HG02884 (cell line): ENCODE data around the gene CMTM1.
"Not testable (repeated sequence)": the region's sequence is repeated elsewhere in the genome, so short reads cannot be mapped to it uniquely, and the experiment has no call there.

Source experiments
- ATAC-seq: cut with Tn5 transposase; IDR thresholded peaks from one replicate; pipeline ENCODE4 v1.9.1; 2021; ENCODE audit warnings: mild to moderate bottlenecking, moderate library complexity; ENCODE audit not compliant: unreplicated experiment

Gene CMTM1

DNA sequence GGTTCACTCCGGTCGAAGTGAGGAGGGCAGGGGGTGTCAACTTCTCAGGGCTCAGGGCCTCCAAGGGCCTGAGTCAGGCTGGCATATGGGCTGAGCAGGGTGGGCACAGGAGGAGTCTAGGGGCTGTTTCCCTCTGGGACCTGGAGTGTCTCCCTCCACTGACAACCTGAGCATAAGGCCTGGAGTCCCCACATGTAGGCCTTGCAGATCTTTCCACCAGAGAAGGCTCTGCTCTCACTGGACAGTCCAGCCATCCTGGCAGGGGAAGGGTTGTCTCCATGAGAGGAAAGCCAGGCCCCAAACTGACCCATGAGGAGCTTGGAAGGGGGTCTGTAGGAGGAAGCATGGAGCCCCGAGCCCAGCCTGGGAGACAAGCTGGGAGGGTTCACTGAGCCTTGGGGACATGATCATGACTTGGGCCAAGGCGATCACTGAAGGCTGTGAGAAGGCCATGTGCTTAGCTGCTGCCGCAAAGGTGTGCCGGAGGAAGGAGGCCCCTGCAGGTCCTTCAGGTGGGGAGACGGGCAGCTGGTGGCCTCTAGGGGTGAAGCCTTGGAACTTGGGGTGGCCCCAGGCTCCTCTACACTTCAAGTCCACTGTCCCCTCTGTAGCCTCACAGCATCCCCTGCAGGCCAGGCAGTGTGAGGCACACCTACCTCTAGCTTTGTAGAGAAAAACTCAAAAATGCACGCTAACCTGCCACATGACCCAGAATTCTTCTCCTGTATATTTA lies 22.9 kb downstream of the CMTM1 start:
- ATAC-seq, result peak; percentile 83

DNA sequence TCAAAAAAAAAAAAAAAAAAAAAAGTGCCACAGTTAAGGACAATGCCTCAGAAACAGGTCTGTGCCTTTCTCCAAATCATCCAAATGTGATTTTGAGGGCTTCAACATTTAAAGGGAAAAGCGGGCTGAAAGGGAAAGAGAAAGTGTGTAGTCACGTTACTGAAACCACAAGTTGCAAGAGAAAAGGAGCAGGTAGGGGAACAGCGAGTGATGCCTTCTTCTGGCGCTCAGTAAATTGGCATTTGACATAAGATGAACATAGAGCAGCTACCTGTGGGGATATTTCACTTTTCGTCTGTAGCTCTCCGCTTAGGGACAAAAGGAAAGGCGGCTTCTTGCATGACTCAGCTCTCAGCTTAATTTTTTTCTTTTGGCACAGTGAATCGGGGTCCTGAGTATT lies 24.1 kb downstream of the CMTM1 start:
- ATAC-seq, result no peak

DNA sequence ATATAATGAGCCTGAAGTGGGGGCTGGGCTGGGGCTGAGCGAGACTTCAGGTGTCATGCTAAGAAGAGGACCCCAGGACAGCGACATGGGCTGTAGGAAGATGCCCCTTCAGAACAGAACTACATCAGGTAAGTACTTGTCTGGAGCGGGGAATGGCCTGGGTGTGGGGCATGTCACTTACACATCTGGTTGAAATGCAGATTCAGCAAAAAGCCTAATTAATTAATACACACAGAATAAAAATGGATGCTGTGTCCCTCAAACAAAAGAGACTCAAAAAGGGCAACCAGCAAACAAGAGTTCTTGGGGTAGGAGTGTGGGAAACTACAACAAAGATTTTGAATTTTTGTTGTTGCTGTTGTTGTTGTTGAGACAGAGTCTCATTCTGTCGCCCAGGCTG lies 24.8 kb downstream of the CMTM1 start:
- ATAC-seq, result no peak

DNA sequence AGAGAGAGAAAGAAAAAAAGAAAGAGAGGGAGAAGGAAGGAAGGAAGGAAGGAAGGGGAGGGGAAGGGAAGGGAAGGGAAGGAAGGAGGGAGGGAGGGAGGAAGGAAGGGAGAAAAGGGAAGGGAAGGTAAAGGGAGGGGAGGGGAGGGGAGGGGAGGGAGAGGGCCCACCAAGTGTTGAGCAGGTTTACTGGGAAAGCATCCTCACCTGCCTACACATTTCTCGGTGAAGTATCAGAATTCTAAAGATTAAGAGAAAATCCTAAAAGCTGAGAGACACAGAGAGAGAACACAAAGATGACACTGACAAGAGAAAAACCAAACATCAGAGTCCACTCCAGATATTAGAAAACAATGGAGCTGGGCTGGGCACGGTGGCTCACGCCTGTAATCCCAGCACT lies 26.0 kb downstream of the CMTM1 start:
- no peak for ATAC-seq

DNA sequence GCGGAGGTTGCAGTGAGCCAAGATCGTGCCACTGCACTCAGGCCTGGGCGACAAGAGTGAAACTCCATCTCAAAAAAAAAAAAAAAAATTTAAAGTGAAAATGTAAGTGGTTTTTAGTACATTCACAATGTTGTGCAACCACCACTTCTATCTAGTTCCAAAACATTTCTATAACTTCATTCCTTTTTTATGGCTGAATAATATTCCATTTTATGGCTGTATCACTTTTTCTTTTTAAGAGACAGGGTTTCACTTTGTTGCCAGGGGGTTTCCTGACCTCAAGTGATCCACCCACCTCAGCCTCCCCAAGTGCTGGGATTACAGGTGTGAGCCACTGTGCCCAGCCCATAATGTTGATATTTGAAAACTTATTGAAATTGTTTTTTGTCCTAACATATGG lies 26.6 kb downstream of the CMTM1 start:
- ATAC-seq, result no peak

DNA sequence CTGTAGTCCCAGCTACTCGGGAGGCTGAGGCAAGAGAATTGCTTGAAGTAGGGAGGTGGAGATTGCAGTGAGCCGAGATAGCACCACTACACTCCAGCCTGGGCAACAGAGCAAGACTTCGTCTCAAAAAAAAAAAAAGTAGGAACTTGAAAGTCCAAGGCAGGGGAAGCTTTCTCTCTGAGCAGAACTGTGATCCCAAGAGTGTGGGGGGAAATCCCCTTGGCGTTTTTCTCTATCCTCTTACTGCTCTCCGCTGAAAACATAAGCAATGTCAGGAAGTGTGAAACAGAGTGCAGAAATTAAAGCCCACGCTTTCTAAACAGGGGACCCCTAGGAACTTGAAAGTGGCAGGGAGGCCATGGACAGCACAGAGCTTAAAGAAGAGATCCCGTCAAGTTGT lies 28.5 kb downstream of the CMTM1 start:
- ATAC-seq, result no peak

DNA sequence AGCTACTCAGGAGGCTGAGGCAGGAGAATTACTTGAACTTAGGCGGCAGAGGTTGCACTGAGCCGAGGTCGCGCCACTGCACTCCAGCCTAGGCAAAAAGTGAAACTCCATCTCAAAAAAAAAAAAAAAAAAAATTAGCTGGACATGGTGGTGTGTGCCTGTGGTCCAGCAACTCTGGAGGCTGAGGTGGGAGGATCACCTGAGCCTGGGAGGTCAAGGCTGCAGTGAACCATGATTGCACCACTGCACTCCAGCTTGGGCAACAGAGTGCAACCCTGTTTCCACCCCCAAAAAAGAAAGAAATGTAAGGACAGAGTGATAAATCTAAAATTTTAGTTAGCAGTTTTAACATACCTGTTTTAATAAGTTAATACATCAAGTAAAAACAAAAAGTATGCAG lies 30.3 kb downstream of the CMTM1 start:
- not testable (repeated sequence) for ATAC-seq

DNA sequence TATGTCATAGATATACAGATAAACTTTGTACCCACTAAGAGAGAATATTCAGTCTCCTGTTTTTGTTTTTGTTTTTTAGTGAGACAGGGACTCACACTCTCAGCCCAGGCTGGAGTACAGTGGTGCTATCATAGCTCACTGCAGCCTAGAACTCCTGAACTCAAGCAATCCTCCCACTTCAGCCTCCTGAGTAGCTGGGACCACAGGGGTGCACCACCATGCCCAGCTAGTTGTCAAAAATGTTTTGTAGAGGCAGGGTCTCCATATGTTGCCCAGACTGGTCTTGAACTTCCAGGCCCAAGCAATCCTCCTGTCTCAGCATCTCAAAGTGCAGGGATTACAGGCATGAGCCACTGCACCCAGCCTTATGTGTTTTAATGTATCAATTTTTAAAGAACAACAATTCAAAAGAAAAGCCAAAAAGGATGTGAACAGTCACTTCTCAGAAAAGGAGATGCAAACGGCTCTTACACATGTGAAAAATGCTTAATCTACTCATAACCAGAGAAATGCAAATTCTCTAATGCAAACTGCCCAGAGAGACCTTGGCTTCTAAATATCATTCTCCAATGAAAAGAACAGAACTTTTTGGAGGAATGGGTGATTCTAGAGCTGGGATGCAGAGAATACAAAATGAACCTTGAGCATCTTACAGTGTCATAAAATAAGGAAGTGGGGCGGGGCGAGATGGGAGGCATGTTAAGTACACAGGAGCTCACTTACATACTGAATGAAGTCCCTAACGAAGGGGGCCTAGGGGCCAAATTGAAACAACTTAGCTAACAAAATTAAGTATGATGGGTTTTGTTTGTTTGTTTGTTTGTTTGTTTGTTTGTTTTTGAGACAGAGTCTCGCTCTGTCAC lies 31.0 kb downstream of the CMTM1 start:
- peak; percentile 49 for ATAC-seq

DNA sequence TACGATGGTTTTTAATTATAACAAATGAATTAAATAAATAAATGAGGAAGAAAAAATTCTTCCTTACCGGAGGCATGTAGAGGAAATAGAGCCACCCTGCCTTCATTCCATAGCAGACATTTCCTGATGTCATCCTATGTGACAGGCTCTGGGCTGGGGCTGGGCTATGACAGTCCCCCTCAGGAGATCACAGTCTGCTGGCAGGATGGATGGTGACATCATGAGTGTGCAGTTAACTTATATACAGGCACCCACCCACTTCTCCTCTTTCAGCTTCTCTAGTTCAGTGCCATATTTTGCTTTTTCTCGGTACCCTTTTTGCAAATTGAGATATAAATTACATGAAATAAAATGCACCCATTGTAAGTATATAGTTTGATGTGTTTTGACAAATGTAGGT lies 31.9 kb downstream of the CMTM1 start:
- ATAC-seq, result no peak

DNA sequence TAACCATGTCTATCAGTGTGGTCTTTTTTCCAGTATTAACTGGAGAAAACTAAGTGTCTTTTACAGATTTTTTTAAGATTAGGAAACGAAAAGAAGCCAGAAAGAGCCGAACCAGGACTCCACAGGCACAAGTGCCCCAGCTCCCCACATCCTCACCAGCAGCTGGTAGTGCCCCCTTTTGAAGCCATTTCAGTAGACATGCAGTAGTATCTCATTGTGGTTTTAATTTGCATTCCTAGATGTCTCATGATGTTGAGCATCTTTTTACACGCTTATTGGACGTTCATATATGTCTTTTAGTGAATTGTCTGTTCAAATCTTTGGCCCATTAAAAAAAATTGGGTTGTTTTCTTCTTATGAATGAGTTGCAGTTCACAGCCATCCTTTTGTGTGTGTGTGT lies 33.5 kb downstream of the CMTM1 start:
- no peak for ATAC-seq

DNA sequence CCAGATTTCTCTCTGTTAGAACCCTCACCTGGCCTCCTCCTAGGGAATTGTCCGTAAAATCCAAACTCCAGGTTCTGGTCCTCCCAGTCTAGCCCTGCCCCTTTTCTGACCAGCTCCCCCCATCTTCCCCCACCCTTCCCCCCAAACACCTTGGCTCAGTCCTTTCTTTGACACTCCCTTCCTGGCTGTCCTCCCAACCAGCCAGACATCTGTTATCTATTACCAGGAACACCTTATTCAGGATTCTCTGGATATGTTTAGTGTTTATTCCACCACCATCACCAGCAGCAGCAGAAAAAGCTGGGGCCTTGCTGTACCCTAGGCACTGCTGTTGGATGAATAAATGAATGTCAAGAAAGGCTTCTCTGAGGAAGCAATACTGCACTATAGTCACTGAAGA lies 34.2 kb downstream of the CMTM1 start:
- no peak for ATAC-seq

DNA sequence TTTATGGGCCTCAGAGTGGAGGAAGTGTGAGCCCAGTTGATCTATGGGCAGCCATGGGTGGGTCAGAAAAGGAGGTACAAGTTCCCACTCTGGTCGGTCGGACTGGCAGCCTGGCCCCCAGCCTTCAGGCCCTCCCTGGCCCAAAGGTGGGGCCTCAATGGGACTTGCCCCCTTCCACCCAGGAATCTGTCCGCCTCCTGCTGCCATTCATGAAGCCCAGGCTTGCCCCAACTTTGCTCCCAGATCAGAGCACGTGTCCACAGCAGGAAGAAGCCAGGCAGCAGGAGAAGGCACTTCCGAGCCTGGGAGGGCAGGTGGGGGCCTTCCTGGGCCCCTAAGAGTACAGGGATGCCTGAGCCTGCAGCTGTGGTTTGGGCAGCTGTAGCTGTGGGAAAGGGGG lies 35.2 kb downstream of the CMTM1 start:
- ATAC-seq, result no peak

DNA sequence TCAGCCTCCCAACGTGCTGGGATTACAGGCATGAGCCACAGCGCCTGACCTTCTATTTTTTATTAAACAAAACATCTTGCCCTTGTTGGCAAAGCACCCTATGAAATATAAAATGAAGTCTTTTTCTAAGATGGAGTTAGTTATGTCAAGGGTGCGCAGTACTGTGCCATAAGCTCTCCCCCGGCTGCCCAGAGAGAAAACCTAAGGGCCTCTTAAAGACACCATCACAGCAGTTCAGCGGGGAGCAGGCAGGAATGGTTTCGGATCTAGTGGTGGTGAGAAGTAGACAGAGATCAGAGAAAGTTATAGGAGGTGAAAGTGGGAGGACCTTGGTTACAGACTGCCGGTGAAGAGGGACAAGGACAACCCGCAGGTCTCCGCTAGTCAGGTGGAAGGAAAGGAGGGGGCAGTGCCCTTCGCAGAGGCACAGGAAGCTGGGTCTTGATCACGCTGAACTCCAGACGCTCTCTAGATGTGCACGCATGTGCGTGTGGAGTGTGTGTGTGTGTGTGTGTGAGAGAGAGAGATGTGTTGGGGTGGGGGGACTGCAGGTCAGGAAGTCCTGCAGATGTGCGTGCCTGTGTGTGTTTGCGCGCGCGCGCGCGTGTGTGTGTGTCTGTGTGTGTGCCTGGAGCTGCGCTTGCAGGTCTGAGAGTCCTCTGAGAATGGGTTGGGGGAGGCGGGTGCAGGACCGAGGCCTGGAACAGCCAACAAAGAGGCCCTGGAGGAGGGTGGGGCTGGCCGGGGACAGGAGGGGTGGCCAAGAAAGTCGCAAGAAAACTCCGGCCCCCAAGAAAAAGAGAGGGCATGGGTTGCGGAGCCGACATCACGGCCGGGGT lies 37.5 kb downstream of the CMTM1 start:
- peak; percentile 20 for ATAC-seq

DNA sequence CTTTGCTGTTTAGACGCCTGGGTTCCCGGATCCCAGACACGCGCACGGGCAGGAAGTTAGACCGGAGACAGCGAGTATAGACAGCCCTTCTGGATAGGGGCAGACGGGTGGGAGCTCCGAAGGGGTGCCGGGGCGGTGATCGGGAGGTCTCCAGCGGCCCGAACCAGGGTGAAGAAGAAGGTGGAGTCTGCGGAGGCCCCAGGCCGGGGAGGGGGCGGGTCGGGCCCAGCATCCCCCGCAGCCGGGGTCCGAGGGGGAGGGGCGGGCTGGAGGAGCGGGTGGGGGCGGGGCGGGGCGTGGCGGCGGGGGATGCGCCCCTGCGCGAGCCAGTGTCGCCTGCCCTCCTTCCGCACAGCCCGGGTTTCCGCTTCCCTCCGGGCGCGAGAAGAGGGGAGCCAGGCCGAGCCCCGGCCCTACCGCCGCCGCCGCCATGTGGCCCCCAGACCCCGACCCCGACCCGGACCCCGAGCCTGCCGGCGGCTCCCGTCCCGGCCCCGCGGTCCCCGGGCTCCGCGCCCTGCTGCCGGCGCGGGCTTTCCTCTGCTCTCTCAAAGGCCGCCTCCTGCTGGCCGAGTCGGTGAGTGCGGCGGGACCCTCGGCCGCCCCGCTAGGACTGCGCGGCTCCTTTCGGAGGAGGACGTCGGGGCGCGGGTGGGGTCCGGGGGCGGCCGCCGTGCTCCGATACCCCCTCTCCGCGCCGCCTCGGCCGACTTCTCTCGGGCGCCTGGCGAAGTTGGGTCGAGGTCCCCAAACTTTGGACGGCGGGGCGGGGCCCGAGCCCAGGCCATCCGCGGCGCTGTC lies 38.3 kb downstream of the CMTM1 start, which contains the start of gene CMTM3:
Gene CMTM3, plus strand, starts transcription at position 329 of the 801 bp plus-strand sequence. Its CDS starts 102 bp downstream, at position 431.
- ATAC-seq, result peak; percentile 46

DNA sequence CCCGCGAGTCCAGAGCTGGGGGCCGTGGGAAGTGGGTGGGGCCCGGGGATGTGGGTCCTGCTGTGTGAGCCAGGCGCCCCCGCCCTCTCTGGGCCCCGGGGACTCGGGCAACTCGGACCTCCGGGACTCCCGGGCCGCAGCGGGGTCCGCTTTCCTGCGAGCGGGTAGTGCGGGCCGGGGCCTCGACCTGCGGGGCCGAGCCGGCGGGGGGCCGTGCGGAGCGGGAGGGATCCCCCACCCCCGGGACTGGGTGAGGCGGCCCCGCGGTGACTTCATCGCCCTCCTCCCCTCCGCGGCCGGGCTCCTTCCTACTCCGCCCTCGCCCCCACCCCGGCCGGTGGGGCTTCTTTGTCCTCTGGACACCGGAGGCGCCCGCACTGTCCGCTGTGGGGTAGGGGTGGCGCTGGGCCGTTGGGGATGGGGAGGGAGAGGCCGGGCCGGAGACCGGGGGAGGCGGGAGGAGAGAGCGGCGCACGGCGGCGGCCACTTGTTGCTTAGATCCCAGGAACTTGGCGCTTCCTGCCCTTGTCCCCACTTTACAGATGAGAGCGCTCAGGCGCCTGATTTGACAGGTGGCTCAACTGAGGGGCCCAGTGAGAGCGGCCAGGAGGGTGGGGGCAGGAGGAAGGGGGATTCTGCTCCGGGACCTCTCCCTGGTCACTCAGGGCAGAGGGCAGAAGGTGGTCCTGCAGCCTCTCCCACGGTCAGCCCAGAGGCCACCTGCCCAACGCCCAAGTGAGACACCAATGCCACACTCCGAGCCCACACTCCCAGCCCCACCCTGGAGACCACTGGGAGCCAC lies 39.1 kb downstream of the CMTM1 start:
- ATAC-seq, result no peak

DNA sequence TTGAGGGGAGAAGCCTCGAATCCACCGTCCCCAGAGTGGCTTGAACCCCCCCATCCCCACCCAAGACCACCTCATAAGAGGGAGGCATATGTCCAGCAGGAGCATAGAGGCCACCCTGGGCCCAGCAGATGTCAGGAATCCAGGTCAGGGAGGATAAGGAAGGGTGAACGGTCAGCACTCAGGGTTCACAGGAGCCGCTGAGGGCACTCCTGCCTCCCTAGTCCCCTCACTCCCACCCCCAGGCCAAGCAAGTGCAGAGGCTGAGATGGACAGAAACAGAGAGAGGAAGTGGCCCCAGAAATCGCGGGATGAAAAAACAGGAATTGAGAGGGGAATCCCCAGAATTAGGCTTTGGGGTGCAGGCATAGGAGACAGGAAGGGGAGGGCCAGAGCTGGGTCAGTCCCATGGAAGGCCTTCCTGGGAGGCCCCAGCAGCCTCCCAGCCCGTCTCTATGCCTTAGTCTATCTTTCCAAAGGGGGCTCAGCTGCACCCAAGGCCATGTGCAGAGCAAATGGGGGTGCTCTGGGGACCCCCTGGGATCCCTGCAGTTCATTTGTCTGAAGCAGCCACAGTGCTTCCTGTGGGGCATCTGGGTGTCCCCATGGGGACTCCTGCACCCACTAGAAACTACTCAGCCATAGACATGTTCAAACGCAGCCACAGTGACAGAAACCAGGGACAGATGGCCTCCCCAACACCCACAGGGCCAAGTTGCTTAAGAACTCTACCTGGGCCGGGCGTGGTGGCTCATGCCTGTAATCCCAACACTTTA lies 39.9 kb downstream of the CMTM1 start:
- peak; percentile 35 for ATAC-seq

DNA sequence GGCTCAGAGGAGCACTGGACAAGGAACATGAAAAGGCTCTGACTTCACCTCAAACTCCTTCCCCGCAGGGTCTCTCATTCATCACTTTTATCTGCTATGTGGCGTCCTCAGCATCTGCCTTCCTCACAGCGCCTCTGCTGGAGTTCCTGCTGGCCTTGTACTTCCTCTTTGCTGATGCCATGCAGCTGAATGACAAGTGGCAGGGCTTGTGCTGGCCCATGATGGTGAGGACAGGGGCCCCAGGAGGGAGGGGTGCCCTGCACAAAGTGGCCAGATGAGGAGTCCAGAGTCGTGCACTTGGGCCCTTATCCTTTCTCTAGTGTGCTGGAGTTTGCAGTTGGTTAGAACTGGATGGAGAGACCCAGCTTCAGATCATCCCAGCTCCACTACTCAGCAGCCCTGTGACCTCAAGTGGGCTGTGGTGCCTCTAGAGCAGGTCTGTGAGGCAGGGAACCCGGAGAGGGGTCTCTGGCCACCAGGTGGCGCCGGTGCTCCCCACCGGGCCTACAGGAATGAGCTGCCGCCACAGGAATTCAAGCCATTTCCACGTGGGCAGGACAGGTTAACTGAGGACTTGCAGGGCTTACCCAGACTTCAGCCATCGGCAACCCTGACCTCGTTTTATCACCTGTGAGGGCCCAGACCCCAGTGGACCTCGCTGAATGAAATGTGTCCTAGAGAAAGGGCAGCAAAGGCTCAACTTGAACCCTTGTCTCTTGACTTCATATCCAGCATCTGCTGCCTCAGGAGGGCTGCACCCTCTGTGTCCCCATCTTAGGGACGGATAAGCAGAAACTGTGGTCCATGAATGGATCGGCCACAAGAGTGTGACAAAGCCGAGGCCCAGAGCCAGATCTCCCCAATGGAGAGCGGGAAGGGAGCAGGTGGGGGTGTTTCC lies 42.3 kb downstream of the CMTM1 start:
- ATAC-seq, result no peak

DNA sequence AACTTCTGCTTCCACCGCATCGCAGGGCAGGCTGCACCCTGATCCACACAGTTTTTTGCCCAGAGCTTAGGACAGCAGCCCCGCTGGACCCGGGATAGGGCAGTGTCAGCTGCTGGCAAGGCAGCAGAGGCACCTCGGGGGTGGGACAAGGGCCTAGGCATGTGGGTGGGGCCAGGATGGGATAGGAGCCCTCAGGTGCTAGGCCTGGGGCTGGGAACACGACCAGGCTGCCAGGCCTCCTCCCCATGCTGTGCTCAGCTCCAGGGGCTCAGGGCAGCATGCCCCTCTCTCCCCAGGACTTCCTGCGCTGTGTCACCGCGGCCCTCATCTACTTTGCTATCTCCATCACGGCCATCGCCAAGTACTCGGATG lies 42.9 kb downstream of the CMTM1 start:
- no peak for ATAC-seq
